ENCODE measurements around the gene HTR3B. TPM values are rescaled to one million over a fixed set of nuclear protein-coding genes. Genes with fewer than 3 reads are reported as not detected.

HTR3B gene
- total RNA-seq, 1 donor, result not detected

DNA sequence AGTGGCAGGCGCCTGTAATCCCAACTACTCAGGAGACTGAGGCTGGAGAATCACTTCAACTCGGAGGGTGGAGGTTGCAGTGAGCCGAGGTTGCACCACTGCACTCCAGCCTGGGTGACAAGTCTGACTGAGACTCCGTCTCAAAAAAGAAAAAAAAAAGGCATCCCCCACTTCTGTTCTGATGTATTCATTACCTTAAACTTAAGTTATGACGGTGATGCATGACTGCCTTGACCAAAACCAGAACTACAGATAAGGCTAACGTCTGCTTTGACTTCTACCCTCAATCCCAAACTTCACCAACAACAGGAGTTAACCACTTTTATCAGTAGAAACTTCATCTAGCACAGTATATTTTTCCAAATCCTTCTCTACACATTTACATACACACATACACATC lies 80.2 kb downstream of the HTR3B start:
- Histone ChIP-seq H3K27me3 (ENCODE audit: insufficient read depth, low read length) (no peaks in the 10 kb centered on the region), H4K20me1 (ENCODE audit: insufficient read depth, low read length) (no peaks in the 10 kb centered on the region), H3K79me2 (ENCODE audit: insufficient read depth, low read length) (no peaks in the 10 kb centered on the region), H3K4me1 (ENCODE audit: insufficient read depth, low read length) (no peaks in the 10 kb centered on the region), H3K27ac (ENCODE audit: low read depth, low read length) (no peak overlapping the region), H3K4me3 (ENCODE audit: insufficient read depth, low read length) (no peak overlapping the region), H3K36me3 (ENCODE audit: insufficient read depth, low read length) (no peaks in the 10 kb centered on the region), H3K9me3 (ENCODE audit: low read depth, low read length) (no peaks in the 10 kb centered on the region), H2AFZ (ENCODE audit: low read length) (no peak overlapping the region), H3K4me2 (ENCODE audit: insufficient read depth, low read length) (no peak overlapping the region)
- TF ChIP-seq, protein P1, sequence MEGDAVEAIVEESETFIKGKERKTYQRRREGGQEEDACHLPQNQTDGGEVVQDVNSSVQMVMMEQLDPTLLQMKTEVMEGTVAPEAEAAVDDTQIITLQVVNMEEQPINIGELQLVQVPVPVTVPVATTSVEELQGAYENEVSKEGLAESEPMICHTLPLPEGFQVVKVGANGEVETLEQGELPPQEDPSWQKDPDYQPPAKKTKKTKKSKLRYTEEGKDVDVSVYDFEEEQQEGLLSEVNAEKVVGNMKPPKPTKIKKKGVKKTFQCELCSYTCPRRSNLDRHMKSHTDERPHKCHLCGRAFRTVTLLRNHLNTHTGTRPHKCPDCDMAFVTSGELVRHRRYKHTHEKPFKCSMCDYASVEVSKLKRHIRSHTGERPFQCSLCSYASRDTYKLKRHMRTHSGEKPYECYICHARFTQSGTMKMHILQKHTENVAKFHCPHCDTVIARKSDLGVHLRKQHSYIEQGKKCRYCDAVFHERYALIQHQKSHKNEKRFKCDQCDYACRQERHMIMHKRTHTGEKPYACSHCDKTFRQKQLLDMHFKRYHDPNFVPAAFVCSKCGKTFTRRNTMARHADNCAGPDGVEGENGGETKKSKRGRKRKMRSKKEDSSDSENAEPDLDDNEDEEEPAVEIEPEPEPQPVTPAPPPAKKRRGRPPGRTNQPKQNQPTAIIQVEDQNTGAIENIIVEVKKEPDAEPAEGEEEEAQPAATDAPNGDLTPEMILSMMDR (IDR thresholded peaks at IDR 0.05; ENCODE audit: extremely low read depth, low read depth, low read length), result no peak
- DNase-seq (ENCODE audit: insufficient read length, low spot score, missing footprints), result no peak

DNA sequence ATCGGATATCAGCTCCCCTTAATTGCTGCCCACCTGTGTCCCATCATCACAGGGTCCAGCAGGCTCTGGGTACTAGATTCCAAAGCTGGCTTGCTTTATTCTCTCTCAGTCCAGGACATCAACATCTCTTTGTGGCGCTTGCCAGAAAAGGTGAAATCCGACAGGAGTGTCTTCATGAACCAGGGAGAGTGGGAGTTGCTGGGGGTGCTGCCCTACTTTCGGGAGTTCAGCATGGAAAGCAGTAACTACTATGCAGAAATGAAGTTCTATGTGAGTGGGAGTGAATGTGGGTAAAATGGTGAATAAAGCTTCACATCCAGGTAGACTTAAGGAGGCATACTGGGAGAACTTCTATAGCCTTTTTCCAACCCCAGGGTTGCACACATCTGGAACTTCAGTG lies 81.3 kb downstream of the HTR3B start:
- no peak overlapping the region for H2AFZ ChIP-seq (ENCODE audit: low read length)
- no peak overlapping the region for H3K4me2 ChIP-seq (ENCODE audit: insufficient read depth, low read length)
- no peaks in the 10 kb centered on the region for H3K4me1 ChIP-seq (ENCODE audit: insufficient read depth, low read length)
- H4K20me1 ChIP-seq (ENCODE audit: insufficient read depth, low read length), result no peaks in the 10 kb centered on the region
- no peaks in the 10 kb centered on the region for H3K27me3 ChIP-seq (ENCODE audit: insufficient read depth, low read length)
- H3K79me2 ChIP-seq (ENCODE audit: insufficient read depth, low read length), result no peaks in the 10 kb centered on the region
- no peaks in the 10 kb centered on the region for H3K36me3 ChIP-seq (ENCODE audit: insufficient read depth, low read length)
- TF ChIP-seq, protein P1 (IDR thresholded peaks at IDR 0.05; ENCODE audit: extremely low read depth, low read depth, low read length), result no peak
- DNase-seq (ENCODE audit: insufficient read length, low spot score, missing footprints), result no peak
- no peak overlapping the region for H3K4me3 ChIP-seq (ENCODE audit: insufficient read depth, low read length)
- H3K9me3 ChIP-seq (ENCODE audit: low read depth, low read length), result no peaks in the 10 kb centered on the region
- no peak overlapping the region for H3K27ac ChIP-seq (ENCODE audit: low read depth, low read length)

DNA sequence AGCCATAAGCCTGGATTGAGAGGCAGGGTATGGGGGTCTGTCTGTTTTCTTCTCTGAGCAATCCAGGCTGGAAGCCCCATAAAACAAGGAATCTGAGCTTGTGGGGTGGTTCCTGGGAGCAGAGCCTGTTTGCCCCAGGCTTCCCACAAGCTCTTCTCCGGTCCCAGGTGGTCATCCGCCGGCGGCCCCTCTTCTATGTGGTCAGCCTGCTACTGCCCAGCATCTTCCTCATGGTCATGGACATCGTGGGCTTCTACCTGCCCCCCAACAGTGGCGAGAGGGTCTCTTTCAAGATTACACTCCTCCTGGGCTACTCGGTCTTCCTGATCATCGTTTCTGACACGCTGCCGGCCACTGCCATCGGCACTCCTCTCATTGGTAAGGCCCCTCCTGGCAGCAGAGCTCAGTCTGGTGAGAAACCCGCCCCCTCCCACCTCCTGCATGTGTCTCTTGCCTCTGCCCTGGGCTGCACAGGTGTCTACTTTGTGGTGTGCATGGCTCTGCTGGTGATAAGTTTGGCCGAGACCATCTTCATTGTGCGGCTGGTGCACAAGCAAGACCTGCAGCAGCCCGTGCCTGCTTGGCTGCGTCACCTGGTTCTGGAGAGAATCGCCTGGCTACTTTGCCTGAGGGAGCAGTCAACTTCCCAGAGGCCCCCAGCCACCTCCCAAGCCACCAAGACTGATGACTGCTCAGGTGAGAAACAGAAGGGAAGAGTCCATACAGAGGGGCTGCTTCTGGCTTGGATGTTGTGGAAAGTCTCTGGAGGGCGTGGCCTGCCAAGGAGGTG lies 82.0 kb downstream of the HTR3B start:
- no peaks in the 10 kb centered on the region for H3K27me3 ChIP-seq (ENCODE audit: insufficient read depth, low read length)
- no peaks in the 10 kb centered on the region for H3K4me1 ChIP-seq (ENCODE audit: insufficient read depth, low read length)
- H3K4me2 ChIP-seq (ENCODE audit: insufficient read depth, low read length), result no peak overlapping the region
- DNase-seq (ENCODE audit: insufficient read length, low spot score, missing footprints), result no peak
- H3K79me2 ChIP-seq (ENCODE audit: insufficient read depth, low read length), result no peaks in the 10 kb centered on the region
- no peak overlapping the region for H2AFZ ChIP-seq (ENCODE audit: low read length)
- TF ChIP-seq, protein P1 (IDR thresholded peaks at IDR 0.05; ENCODE audit: extremely low read depth, low read depth, low read length), result no peak
- no peaks in the 10 kb centered on the region for H4K20me1 ChIP-seq (ENCODE audit: insufficient read depth, low read length)
- H3K9me3 ChIP-seq (ENCODE audit: low read depth, low read length), result no peaks in the 10 kb centered on the region
- no peak overlapping the region for H3K4me3 ChIP-seq (ENCODE audit: insufficient read depth, low read length)
- no peak overlapping the region for H3K27ac ChIP-seq (ENCODE audit: low read depth, low read length)
- no peaks in the 10 kb centered on the region for H3K36me3 ChIP-seq (ENCODE audit: insufficient read depth, low read length)

DNA sequence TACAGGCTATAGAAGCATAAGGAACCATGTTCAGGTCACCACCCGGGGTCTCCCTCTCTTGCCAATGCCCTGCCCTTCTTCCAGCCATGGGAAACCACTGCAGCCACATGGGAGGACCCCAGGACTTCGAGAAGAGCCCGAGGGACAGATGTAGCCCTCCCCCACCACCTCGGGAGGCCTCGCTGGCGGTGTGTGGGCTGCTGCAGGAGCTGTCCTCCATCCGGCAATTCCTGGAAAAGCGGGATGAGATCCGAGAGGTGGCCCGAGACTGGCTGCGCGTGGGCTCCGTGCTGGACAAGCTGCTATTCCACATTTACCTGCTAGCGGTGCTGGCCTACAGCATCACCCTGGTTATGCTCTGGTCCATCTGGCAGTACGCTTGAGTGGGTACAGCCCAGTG lies 84.8 kb downstream of the HTR3B start:
- Histone ChIP-seq H3K4me3 (ENCODE audit: insufficient read depth, low read length) (no peak overlapping the region), H4K20me1 (ENCODE audit: insufficient read depth, low read length) (no peaks in the 10 kb centered on the region), H3K4me1 (ENCODE audit: insufficient read depth, low read length) (no peaks in the 10 kb centered on the region), H3K79me2 (ENCODE audit: insufficient read depth, low read length) (no peaks in the 10 kb centered on the region), H3K9me3 (ENCODE audit: low read depth, low read length) (no peaks in the 10 kb centered on the region), H3K36me3 (ENCODE audit: insufficient read depth, low read length) (no peaks in the 10 kb centered on the region), H3K4me2 (ENCODE audit: insufficient read depth, low read length) (no peak overlapping the region), H3K27me3 (ENCODE audit: insufficient read depth, low read length) (no peaks in the 10 kb centered on the region), H3K27ac (ENCODE audit: low read depth, low read length) (no peak overlapping the region), H2AFZ (ENCODE audit: low read length) (no peak overlapping the region)
- no peak for DNase-seq (ENCODE audit: insufficient read length, low spot score, missing footprints)
- TF ChIP-seq, protein P1 (IDR thresholded peaks at IDR 0.05; ENCODE audit: extremely low read depth, low read depth, low read length), result no peak

Measured in osteoblast (primary cell).